ENCODE data around the gene HNF4A. TPM values are rescaled to one million over a fixed set of nuclear protein-coding genes. Genes with fewer than 3 reads are reported as not detected.

HNF4A gene
- total and polyA plus RNA-seq, 2 of the 13 experiments (the other 11 are each of a cell fraction or from before 2014, with no cell fraction given): 80.9 to 169 TPM

DNA sequence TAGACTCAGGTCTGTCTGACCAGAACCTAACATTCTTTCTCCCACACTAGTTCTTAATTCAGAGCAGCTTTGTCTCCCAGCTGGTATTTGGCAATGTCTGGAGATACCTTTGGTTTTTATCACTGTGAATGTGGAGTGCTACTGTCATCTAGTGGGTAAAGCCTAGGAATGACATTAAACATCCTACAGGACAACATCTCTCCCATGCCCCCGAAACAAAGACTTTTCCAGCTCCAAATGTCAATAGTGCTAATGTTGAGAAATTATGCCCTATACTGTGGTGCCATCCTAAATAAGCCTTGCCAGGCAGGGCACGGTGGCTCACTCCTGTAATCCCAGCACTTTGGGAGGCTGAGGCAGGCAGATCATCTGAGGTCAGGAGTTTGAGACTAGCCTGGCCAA is 116.0 kb downstream of the HNF4A start (continued):
- TF ChIP-seq NR2F6 (IDR thresholded peaks at IDR 0.05): 0 out of 2 replicates have a peak, but pooled peaks have one; percentile 16
- no peak for TF ChIP-seq NR2F6 (CRISPR knock-in tag; IDR thresholded peaks at IDR 0.05)
- TF ChIP-seq SALL2 (CRISPR knock-in tag; IDR thresholded peaks at IDR 0.05): 0 out of 2 replicates have a peak, but pooled peaks have one; percentile 32
- TF ChIP-seq SP5 (CRISPR knock-in tag; IDR thresholded peaks at IDR 0.05; ENCODE audit: borderline replicate concordance, low read depth): 0 out of 2 replicates have a peak, but pooled peaks have one; percentile 26
- TF ChIP-seq PAXIP1 (CRISPR knock-in tag; conservative IDR thresholded peaks at IDR 0.05): peak; percentile 41; the same call in 1 of the 2 replicates
- TF ChIP-seq FOXK1 (CRISPR knock-in tag; IDR thresholded peaks at IDR 0.05; ENCODE audit: borderline replicate concordance, low read depth): peak; percentile 78
- no peak for TF ChIP-seq FOXK2 (IDR thresholded peaks at IDR 0.05)
- TF ChIP-seq, protein P1, sequence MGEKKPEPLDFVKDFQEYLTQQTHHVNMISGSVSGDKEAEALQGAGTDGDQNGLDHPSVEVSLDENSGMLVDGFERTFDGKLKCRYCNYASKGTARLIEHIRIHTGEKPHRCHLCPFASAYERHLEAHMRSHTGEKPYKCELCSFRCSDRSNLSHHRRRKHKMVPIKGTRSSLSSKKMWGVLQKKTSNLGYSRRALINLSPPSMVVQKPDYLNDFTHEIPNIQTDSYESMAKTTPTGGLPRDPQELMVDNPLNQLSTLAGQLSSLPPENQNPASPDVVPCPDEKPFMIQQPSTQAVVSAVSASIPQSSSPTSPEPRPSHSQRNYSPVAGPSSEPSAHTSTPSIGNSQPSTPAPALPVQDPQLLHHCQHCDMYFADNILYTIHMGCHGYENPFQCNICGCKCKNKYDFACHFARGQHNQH (CRISPR knock-in tag; IDR thresholded peaks at IDR 0.05): peak; percentile 55; the same call in 1 of the 2 replicates
- TF ChIP-seq, protein P2, sequence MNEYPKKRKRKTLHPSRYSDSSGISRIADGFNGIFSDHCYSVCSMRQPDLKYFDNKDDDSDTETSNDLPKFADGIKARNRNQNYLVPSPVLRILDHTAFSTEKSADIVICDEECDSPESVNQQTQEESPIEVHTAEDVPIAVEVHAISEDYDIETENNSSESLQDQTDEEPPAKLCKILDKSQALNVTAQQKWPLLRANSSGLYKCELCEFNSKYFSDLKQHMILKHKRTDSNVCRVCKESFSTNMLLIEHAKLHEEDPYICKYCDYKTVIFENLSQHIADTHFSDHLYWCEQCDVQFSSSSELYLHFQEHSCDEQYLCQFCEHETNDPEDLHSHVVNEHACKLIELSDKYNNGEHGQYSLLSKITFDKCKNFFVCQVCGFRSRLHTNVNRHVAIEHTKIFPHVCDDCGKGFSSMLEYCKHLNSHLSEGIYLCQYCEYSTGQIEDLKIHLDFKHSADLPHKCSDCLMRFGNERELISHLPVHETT (CRISPR knock-in tag; conservative IDR thresholded peaks at IDR 0.05): no peak
- TF ChIP-seq ZNF235 (CRISPR knock-in tag; IDR thresholded peaks at IDR 0.05; ENCODE audit: borderline replicate concordance): no peak
- TF ChIP-seq GATAD2A (CRISPR knock-in tag; IDR thresholded peaks at IDR 0.05): peak; percentile 71
- TF ChIP-seq MAZ (IDR thresholded peaks at IDR 0.05; ENCODE audit: borderline replicate concordance, low read depth, low read length): no peak
- 0 out of 2 replicates have a peak, but pooled peaks have one; percentile 55 for TF ChIP-seq MAZ (CRISPR knock-in tag; IDR thresholded peaks at IDR 0.05; ENCODE audit: low read depth)
- TF ChIP-seq ZNF232 (CRISPR knock-in tag; IDR thresholded peaks at IDR 0.05; ENCODE audit: borderline replicate concordance): peak; percentile 74; the same call in 1 of the 2 replicates
- no peak for TF ChIP-seq FOXA1 (IDR thresholded peaks at IDR 0.05)
- peak; percentile 77 for TF ChIP-seq FOXA1 (CRISPR knock-in tag; IDR thresholded peaks at IDR 0.05)
- TF ChIP-seq NAIF1 (CRISPR knock-in tag; IDR thresholded peaks at IDR 0.05; ENCODE audit: borderline replicate concordance): no peak
- no peak for TF ChIP-seq CHCHD3 (CRISPR knock-in tag; IDR thresholded peaks at IDR 0.05)
- TF ChIP-seq NR1H2 (CRISPR knock-in tag; IDR thresholded peaks at IDR 0.05; ENCODE audit: borderline replicate concordance, low read depth): no peak
- TF ChIP-seq USF2 (IDR thresholded peaks at IDR 0.05; ENCODE audit: low read depth, low read length): no peak
- no peak for TF ChIP-seq USF2 (CRISPR knock-in tag; IDR thresholded peaks at IDR 0.05; ENCODE audit: borderline replicate concordance)
- peak; percentile 68; the same call in 1 of the 2 replicates for TF ChIP-seq PPARG (CRISPR knock-in tag; conservative IDR thresholded peaks at IDR 0.05)
- 0 out of 2 replicates have a peak, but pooled peaks have one; percentile 67 for TF ChIP-seq RFXANK (CRISPR knock-in tag; IDR thresholded peaks at IDR 0.05)
- TF ChIP-seq SP140L (CRISPR knock-in tag; IDR thresholded peaks at IDR 0.05; ENCODE audit: borderline replicate concordance): peak; percentile 59; the same call in 1 of the 2 replicates
- TF ChIP-seq ZNF124 (CRISPR knock-in tag; IDR thresholded peaks at IDR 0.05): peak; percentile 89; the same call in 1 of the 2 replicates
